ENCODE measurements around the gene HHAT. TPM values are rescaled to one million over a fixed set of nuclear protein-coding genes. Genes with fewer than 3 reads are reported as not detected.

The HHAT gene
- total and polyA plus RNA-seq, 9 of the 15 experiments (the other 6 are each of a cell fraction or from before 2014, with no cell fraction given) = 0.07 to 0.16 (median 0.13) TPM; not detected in 1

GRCh38 chr1:210373878-210374599 is 45.3 kb downstream of the HHAT start (continued):
- TF ChIP-seq ZNF76 (CRISPR knock-in tag; IDR thresholded peaks at IDR 0.05; ENCODE audit: borderline replicate concordance) (no peak), POLR2B (IDR thresholded peaks at IDR 0.05; ENCODE audit: low read depth, partially characterized antibody) (peak; percentile 94), ZBTB7A (IDR thresholded peaks at IDR 0.05; ENCODE audit: borderline replicate concordance, control insufficient read depth, low read depth, low read length) (no peak), ID3 (CRISPR knock-in tag; IDR thresholded peaks at IDR 0.05) (no peak), ID3 (tag; IDR thresholded peaks at IDR 0.05) (no peak), ZC3H4 (CRISPR knock-in tag; IDR thresholded peaks at IDR 0.05; ENCODE audit: borderline replicate concordance) (no peak), ZNF444 (CRISPR knock-in tag; IDR thresholded peaks at IDR 0.05) (no peak), ZNF311 (CRISPR knock-in tag; IDR thresholded peaks at IDR 0.05) (no peak), KAT7 (CRISPR knock-in tag; IDR thresholded peaks at IDR 0.05; ENCODE audit: borderline replicate concordance) (no peak), ARID3A (IDR thresholded peaks at IDR 0.05; ENCODE audit: borderline replicate concordance, low read depth, low read length) (no peak), PPARD (CRISPR knock-in tag; IDR thresholded peaks at IDR 0.05) (no peak)
- TF ChIP-seq, protein P1, sequence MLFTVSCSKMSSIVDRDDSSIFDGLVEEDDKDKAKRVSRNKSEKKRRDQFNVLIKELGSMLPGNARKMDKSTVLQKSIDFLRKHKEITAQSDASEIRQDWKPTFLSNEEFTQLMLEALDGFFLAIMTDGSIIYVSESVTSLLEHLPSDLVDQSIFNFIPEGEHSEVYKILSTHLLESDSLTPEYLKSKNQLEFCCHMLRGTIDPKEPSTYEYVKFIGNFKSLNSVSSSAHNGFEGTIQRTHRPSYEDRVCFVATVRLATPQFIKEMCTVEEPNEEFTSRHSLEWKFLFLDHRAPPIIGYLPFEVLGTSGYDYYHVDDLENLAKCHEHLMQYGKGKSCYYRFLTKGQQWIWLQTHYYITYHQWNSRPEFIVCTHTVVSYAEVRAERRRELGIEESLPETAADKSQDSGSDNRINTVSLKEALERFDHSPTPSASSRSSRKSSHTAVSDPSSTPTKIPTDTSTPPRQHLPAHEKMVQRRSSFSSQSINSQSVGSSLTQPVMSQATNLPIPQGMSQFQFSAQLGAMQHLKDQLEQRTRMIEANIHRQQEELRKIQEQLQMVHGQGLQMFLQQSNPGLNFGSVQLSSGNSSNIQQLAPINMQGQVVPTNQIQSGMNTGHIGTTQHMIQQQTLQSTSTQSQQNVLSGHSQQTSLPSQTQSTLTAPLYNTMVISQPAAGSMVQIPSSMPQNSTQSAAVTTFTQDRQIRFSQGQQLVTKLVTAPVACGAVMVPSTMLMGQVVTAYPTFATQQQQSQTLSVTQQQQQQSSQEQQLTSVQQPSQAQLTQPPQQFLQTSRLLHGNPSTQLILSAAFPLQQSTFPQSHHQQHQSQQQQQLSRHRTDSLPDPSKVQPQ (CRISPR knock-in tag; IDR thresholded peaks at IDR 0.05; ENCODE audit: borderline replicate concordance) = no peak
- TF ChIP-seq, protein P2, sequence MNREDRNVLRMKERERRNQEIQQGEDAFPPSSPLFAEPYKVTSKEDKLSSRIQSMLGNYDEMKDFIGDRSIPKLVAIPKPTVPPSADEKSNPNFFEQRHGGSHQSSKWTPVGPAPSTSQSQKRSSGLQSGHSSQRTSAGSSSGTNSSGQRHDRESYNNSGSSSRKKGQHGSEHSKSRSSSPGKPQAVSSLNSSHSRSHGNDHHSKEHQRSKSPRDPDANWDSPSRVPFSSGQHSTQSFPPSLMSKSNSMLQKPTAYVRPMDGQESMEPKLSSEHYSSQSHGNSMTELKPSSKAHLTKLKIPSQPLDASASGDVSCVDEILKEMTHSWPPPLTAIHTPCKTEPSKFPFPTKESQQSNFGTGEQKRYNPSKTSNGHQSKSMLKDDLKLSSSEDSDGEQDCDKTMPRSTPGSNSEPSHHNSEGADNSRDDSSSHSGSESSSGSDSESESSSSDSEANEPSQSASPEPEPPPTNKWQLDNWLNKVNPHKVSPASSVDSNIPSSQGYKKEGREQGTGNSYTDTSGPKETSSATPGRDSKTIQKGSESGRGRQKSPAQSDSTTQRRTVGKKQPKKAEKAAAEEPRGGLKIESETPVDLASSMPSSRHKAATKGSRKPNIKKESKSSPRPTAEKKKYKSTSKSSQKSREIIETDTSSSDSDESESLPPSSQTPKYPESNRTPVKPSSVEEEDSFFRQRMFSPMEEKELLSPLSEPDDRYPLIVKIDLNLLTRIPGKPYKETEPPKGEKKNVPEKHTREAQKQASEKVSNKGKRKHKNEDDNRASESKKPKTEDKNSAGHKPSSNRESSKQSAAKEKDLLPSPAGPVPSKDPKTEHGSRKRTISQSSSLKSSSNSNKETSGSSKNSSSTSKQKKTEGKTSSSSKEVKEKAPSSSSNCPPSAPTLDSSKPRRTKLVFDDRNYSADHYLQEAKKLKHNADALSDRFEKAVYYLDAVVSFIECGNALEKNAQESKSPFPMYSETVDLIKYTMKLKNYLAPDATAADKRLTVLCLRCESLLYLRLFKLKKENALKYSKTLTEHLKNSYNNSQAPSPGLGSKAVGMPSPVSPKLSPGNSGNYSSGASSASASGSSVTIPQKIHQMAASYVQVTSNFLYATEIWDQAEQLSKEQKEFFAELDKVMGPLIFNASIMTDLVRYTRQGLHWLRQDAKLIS (CRISPR knock-in tag; IDR thresholded peaks at IDR 0.05) = no peak
- TF ChIP-seq, protein P3, sequence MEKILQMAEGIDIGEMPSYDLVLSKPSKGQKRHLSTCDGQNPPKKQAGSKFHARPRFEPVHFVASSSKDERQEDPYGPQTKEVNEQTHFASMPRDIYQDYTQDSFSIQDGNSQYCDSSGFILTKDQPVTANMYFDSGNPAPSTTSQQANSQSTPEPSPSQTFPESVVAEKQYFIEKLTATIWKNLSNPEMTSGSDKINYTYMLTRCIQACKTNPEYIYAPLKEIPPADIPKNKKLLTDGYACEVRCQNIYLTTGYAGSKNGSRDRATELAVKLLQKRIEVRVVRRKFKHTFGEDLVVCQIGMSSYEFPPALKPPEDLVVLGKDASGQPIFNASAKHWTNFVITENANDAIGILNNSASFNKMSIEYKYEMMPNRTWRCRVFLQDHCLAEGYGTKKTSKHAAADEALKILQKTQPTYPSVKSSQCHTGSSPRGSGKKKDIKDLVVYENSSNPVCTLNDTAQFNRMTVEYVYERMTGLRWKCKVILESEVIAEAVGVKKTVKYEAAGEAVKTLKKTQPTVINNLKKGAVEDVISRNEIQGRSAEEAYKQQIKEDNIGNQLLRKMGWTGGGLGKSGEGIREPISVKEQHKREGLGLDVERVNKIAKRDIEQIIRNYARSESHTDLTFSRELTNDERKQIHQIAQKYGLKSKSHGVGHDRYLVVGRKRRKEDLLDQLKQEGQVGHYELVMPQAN (IDR thresholded peaks at IDR 0.05; ENCODE audit: borderline replicate concordance) = no peak
